CD4-positive, alpha-beta T cell treated with Interleukin-17A for 1 hour (primary cell): ENCODE results near the gene ANKEF1.
"Not testable (repeated sequence)": the region's sequence is repeated elsewhere in the genome, so short reads cannot be mapped to it uniquely, and the experiment has no call there.

ENCODE experiments used
- DNase-seq: peaks from one replicate; pipeline ENCODE4 v3.0.0-alpha.2; 2020

The ANKEF1 gene

DNA sequence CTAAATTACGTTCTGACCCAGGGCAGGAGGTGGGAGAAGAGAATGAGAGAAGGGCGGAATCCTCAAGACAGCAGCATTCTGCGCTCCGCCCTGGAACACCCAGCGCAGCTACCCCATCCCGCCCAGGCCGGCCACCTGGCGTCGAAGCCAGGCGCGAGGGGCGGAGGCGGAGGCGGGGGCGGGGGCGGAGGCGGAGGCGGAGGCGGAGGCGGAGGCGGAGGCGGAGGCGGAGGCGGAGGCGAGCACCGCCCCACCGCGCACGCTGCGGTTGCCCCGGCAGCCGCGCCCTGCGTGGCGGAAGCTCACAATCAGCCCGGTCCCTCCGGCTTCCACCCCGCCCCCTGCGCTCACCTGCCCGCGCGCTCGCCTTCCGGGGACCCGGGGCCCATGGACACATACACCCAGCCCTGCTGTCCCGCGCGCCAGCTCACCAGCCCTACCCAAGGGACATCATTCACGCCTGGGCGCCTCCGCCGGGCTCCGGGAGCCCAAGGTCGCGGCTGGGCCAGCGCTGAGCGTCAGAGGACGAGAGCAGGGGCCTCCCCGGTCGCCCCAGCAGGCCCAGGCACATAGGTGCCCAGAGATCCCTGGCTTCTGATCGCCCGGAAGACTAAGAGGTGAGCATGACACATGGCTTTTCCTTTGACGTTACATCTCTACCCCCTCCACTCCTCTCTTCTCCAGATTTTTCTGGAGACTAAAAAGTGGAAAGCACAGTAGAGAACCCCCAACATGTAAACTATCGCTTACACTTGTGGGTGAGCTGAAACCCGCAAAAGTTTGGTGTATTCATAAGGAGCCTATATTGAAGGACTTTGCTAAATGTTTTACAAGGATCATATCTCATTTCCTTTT is at the start of gene ANKEF1:
Gene ANKEF1 (plus strand): TSS at position 271 of the 855 bp plus-strand sequence. CDS start 3,315 bp downstream, outside the sequence.
- DNase-seq: peak; percentile 86

DNA sequence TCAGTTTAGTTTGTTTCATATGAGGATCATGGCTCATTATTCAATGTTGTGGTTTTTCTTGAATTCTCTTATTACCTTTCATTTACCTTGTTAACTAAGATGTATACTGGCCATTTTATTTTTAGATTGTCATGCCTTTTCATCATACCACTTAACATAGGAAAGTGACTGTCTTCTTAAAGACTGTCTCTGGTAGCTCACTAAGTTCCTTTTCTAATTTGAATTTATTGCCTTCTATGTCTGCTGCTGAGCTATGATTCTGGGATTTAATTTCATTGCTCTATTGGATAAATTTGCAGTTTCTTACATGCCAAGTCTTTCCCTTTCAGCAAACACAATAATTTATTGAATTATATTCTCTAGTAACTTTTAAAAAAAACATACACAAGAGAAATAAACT is 49.5 kb upstream of the ANKEF1 start:
- DNase-seq: no peak

DNA sequence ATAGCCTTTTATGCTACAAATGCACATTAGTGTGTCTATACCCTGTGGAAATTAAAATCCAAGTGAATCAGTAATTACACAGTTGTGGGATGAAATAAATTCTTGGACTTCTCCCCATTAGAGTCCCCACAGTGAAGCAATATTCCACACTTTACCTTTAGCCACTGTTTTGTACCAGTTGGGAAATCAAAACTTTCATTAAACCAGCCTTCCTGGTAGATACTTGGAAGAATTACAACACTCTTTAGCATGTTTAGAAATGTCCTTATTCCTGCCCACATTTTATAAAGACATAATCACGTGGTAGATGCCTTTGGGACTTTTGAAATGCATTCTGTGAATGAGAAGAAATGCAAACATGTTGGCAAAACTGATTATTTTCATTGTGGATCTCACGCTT is 49.0 kb upstream of the ANKEF1 start:
- no peak for DNase-seq

DNA sequence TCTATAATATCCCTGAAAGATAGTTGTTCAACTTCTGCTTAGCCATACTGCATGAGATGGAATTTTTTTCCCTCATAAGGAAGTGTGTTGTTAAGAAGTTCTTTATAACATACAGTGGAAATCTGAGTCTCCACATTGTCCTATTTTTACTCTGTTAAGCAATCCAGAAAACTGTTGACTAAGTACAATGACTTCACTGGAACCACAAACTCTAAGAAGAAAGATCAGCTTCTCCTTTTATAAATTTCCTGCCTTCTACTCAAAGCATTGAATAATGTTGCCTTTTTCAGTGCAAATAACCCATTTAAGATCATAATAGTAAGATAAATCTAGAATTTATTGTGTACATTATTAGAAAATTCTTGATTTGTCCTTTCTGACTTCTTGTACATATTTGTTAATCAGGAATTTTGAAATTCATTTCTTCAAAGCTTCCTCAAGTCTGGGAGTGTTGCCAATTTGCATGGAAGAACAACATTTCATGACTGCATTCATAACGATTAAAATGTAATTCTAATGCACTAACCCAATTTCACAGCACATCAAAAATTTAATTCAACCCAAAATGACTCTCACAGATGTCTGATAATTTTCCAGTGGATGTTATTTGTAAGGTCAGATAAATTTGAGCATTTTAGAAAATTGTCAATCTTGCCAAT is 45.6 kb upstream of the ANKEF1 start:
- DNase-seq: no peak

DNA sequence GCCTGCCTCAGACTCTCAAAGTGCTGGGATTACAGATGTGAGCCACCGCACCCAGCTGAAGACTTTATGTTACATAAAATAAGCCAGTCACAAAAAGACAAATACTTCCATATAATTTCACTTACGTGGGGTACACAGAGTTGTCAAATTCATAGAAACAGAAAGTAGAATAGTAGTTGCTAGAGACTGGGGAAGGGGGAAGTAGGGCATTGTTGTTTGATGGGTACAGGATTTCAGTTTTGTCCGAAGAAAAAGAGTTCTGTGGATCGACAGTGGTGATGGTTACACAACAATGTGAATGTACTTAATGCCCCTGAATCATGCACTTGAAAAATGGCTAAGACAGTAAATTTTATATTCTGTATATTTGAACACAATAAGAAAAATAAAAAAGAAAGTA is 41.6 kb upstream of the ANKEF1 start:
- DNase-seq: no peak

DNA sequence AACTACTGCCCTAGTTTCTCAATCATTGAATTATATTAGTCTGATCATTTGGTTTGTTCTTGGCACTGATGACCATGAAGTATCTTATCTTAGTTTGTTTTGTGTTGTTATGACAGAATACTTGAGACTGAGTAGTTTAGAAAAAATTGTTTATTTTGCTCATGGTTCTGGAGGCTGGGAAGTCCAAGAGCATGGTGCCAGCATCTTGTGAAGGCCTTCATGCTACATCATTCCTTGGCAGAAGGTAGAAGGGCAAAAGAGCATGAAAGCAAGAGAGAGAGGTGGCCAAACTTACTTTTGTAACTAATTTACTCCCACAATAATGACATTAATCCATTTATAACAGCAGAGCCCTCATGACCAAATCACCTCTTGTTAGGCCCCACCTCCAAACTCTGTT is 40.1 kb upstream of the ANKEF1 start:
- DNase-seq: no peak

DNA sequence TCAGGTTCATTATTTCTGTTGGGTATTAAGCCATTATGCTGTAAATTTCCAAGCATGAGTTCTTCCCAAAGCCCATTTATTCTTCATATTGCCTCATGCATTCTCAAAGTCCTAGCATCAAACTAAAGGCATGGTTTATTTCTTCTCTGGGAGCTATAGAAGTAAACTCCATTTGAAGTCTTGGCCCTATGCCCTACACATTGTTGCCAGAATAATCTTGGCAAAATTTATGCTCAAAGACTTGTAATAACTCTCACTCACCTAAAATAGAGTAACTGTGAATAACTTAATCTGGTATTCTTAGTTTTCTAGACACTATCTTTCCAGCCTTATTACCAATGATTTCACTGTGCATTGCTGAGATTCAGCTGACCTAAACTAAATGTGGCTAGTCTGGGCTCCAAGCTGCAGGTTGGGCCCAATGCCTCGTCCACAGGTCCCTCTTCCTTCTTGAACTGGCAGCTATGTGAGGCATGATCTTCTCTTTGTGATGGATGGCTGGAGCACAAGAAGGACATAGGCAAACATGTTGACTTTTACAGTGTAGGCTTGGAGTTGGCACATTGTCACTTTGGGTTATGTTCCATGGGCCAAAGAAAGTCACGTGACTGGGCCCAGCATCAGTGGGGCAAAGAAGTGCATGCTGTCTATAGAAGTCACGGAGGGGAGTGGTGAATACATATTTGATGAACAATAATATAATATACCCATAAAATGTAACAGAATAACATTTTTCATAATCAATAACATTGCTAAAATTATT is 39.1 kb upstream of the ANKEF1 start:
- DNase-seq: no peak

DNA sequence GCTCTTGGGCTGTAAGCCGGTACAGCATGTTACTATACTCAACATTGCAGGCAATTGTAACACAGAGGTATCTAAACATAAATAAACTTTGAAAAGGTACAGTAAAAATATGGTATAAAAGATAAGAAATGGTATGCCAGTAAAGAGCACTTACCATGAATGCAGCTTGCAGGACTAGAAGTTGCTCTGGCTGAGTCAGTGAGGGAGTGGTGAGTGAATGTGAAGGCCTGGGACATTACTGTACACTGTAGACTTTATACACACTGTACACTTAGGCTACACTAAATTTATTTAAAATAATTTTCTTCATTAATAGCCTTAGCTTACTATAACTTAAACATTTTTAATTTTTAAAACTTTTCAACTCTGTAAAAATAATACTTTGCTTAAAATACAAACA is 37.8 kb upstream of the ANKEF1 start:
- no peak for DNase-seq

DNA sequence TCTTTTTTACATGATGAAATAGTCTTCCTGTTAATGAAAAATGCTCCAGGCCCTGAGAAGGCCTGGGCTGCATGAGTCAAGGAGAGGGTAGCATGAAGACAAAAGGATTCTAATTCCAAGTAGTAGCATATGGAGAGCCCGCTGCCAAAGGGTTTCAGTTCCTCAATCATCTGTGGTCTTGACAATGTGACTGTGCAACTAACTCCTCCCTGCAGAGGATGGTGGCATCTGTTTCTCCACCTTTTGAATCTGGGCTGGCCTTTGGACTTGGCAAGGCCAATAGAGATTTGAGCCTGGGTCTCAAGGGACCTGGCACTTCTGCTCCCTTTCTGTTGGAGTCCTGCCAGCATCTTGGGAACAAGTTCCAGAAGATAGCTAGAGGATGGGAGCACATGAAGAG is 35.1 kb upstream of the ANKEF1 start:
- DNase-seq: no peak

DNA sequence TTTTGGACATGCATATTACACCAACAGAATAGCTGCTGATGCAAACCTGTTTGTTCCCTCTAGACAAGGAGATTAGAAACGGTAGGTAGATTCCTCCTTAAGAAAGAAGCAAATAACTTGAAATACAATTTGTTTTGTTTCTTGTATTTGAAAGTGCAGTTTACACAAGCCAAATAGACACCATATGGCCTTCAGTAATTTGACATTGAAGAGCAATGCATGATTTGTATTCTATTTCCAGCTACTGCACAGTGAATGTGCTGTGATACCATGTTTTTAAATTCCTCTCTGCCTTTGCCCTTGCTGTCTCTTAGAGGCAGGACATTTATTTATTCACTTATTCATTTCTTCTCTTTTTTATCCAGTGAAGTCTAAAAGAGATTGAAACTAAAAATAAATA is 31.9 kb upstream of the ANKEF1 start:
- DNase-seq: no peak

DNA sequence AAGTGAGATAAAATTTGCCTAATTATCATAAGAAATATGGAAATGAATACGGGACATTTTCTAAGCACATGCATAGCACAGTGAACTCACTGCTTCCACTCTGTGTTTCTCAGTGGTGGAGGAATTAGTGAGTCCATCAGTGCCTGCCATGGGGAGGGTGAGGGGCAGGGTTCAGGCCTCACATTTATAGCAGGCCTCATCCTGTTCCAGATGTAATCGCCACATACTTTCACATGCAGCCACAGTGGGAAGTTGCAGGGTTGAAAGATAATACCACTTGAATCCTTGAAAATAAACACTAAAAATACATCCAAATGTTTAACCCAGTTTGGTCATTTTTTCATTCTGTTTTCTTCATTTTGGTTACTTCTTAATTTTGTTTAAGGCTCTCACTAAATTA is 29.9 kb upstream of the ANKEF1 start:
- no peak for DNase-seq

DNA sequence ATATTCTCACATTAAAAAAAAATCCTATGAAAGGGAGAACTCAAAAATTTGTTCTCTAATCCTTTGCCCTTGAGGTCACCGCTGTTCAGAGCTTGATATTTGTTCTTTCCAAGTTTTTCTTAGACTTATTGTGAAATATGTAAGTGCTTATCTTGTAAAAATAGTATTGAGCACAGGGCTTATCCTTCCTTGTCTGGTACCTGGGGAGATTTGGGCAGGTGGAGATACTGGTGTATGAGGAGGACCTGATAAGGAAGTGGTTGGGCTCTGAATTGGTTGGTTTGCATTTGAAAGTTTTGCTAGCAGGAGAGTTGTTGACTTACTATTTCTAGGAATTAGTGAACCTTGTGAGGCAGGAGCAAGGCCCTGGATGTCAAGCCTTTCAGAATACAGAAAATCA is 28.9 kb upstream of the ANKEF1 start:
- DNase-seq: no peak

DNA sequence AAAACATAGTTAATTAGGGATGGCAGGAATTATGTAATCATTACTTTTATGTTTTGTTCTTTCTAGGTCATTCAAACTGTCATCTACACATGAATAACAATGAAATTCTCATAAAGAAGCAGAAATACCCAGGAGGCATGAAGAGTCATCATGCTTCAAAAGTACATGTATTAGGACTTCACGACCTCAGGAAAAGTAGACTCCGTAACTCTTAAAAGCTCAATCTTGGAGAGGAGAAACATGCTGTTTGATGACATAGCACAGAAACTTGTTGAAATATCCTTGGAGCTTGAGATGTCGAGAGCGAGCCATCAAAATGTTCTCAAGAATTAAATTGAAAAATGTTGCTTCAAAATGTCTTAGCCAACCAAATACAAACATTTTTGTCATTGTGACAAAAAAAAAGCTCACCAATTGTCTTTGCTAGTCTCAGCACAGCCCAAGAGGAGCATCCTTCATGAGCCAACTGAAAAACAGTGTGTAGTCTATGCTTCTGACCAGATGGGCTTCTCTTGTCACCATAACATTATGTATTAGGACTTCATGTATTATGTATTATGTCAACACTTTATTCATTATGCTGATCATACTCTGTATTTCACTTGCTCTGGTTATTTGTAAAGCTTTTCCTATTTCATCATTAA is 28.2 kb upstream of the ANKEF1 start:
- no peak for DNase-seq

DNA sequence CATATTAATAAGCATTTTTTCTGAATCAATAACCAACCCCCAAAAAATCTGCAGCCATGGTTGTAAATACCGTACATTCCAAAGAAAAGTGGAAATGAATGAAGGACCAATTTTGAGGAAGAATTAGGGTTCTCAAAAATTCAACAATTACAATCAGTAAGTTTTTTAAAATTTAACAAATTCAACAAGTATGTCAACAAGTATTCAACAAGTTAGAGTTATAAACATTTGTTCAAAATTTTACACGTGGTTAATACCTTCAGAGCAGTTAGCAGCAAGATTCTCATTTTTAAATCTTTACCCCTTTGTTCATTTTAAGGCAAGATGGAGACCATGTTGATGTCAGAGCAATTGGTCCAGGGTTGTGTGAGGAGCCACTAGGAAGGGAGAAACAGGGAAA is 27.6 kb upstream of the ANKEF1 start:
- no peak for DNase-seq

DNA sequence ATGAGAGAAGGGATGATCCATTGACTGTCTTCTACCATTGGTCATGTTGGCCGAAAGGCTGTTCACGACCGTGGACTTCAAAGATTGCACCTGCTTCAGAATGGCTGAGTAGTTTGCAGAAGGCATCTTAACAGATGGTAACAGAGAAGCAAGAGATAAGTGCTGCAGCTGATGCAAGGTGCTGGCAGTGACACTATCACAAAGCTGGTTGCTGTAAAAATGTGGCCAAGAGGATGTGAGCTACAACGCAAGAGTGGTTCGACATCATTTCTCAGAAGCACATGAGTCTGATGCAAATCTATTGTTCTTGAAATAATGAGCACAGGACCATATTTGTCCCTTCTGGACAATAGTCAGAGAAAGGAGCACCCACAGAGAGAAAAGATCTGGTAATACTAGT is 27.0 kb upstream of the ANKEF1 start:
- no peak for DNase-seq

DNA sequence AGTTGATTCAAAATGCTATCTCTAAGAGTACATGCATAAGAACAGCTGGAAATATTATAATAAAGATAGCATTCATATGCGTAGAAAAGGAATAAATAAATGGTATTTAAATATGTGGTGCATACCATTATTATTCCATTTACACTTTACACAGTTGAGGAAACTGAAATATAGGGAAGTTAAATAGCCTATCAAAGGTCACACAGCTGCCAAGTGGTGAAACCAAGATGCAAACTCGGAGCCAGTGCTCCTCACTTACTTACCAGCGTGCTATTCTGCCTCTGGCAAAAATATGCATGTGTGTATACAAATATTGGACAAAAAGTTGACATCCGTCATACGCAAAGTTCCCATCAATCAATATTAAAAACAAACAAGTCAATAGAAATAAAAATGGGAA is 22.3 kb upstream of the ANKEF1 start:
- DNase-seq: no peak

DNA sequence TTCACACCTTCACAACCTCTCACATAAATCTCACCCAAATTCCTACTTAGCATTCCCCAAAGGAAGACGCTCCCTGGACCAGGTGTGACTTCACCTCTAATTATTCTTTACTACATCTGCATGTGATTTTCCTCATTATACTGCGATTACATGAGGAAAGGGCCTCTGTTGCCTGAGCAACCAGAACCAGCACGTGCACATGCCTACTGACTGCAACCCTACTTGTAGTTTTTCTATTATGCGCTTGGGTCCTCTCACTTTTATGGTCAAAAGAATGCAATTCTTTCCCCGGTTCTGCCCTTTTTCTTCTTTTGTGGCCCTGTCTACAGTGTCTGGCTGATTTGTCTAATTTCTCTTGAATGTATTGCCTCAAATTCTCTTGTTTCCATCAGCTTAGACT is 20.4 kb upstream of the ANKEF1 start:
- no peak for DNase-seq

DNA sequence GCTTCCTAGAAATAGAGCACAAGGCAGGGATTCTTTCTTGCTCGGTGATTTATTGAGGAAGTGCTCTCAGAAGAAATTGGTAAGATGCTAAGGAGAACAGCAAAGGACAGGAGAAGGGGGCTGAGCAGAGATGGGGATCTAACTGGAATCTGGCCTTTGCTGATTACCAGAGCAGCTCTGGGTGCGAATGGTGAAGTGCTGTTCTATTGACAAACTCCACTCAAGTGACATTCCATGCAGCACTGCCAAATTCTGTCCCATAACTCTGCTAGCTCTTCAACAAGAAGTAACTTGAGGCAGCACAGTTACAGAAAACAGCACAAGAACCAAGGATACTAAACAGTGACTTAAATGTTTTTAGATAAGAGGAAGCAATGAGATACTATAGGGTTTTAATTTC is 13.8 kb upstream of the ANKEF1 start:
- DNase-seq: no peak

DNA sequence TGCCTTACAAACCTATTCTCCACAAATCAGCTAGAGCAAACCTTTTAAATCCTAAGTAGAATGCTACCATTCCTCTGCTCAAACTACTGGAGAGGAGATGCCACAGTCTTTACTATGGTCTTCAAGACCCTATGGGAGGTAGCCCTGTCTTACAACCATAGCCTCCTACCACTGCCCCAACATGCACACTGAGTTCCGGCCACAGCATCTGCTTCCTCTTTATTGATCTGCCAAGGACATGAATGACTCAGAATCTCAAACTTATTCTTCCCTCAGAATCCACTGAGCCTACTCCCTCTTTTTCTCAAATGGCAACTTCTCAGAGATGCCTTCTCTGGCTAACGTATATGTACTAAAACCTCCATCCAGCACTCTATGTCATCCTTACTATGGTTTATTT is 12.2 kb upstream of the ANKEF1 start:
- DNase-seq: no peak

DNA sequence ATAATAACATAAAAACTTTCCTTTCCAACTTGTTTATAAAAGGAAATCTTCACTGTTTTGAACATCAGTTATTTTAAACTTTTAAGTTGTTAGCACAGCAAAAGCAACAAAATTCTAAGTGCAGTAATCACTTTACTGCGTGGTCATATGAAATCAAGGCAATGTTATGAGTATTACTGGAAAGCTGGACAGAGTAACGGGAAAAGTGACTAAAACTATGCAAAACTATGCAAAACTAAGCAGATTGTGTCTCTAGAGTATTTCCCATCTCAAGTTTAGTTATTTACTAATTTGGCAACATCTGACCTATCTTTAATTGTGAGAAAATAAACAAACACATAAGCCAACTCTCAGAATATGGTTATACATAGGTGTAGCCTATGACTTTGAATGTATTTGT is 10.9 kb upstream of the ANKEF1 start:
- DNase-seq: no peak

DNA sequence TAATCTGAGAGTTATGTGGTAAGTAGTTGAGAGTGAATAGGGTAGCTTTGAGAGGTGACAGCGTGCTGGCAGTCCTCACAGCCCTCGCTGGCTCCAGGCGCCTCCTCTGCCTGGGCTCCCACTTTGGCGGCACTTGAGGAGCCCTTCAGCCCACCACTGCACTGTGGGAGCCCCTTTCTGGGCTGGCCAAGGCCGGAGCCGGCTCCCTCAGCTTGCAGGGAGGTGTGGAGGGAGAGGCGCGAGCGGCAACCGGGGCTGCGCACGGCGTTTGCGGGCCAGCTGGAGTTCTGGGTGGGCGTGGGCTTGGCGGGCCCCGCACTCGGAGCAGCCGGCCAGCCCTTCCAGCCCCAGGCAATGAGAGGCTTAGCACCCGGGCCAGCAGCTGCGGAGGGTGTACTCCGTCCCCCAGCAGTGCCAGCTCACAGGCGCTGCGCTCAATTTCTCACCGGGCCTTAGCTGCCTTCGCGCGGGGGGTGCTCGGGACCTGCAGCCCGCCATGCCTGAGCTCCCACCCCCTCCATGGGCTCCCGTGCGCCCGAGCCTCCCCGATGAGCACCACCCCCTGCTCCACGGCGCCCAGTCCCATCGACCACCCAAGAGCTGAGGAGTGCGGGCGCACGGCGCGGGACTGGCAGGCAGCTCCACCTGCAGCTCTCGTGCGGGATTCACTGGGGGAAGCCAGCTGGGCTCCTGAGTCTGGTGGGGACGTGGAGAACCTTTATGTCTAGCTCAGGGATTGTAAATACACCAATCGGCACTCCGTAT is 3.2 kb upstream of the ANKEF1 start:
- not testable (repeated sequence) for DNase-seq

DNA sequence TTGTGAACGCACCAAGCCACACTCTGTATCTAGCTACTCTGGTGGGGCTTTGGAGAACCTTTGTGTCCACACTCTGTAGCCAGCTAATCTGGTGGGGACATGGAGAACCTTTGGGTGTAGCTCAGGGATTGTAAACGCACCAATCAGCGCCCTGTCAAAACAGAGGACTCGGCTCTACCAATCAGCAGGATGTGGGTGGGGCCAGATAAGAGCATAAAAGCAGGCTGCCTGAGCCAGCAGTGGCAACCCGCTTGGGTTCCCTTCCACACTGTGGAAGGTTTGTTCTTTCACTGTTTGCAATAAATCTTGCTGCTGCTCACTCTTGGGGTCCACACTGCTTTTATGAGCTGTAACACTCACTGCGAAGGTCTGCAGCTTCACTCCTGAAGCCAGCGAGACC is 2.5 kb upstream of the ANKEF1 start:
- DNase-seq: not testable (repeated sequence)
